SK-N-SH treated with all-trans-retinoic acid at 6 μM for 48 hours (cell line): ENCODE results near the gene ADCK1.

Experiments
- ATAC-seq: fragments of 200-7000 bp; cut with Tn5 transposase; 3 replicates; pipeline ENCODE4 v1.9.1; 2020; ENCODE audit warnings: mild to moderate bottlenecking, moderate library complexity
- ARNTL ChIP-seq: fragments of 450-650 bp; formaldehyde crosslinking; IDR thresholded peaks from 2 replicates; pipeline ENCODE4 v1.5.0; 2020; ENCODE audit warnings: low read depth, mild to moderate bottlenecking, moderate library complexity, borderline replicate concordance
- CSDC2 ChIP-seq: fragments of 250-450 bp; sonication (Bioruptor Pico); IDR thresholded peaks from 2 replicates; pipeline ENCODE4 v1.5.0; 2020; ENCODE audit warnings: mild to moderate bottlenecking, moderate library complexity
- ESRRG ChIP-seq: fragments of 250-450 bp; sonication (Bioruptor Pico); IDR thresholded peaks from 2 replicates; pipeline ENCODE4 v1.6.1; 2021; ENCODE audit warnings: mild to moderate bottlenecking
- GLIS3 ChIP-seq: fragments of 250-450 bp; sonication (Bioruptor Pico); IDR thresholded peaks from 2 replicates; pipeline ENCODE4 v1.5.0; 2020; ENCODE audit warnings: mild to moderate bottlenecking, moderate library complexity
- OSR1 ChIP-seq: fragments of 250-450 bp; sonication (Bioruptor Pico); IDR thresholded peaks from 2 replicates; pipeline ENCODE4 v1.8.0; 2022; ENCODE audit warnings: moderate library complexity, mild to moderate bottlenecking, inconsistent platforms
- PATZ1 ChIP-seq: fragments of 250-450 bp; sonication (Bioruptor Pico); IDR thresholded peaks from 2 replicates; pipeline ENCODE4 v1.8.0; 2020; ENCODE audit warnings: mild to moderate bottlenecking, moderate library complexity, borderline replicate concordance
- POU6F1 ChIP-seq: fragments of 250-450 bp; sonication (Bioruptor Pico); IDR thresholded peaks from 2 replicates; pipeline ENCODE4 v1.8.0; 2021; ENCODE audit warnings: low read depth, mild to moderate bottlenecking, moderate library complexity, borderline replicate concordance
- PPARA ChIP-seq: fragments of 250-450 bp; sonication (Bioruptor Pico); IDR thresholded peaks from 2 replicates; pipeline ENCODE4 v1.5.0; 2020; ENCODE audit warnings: mild to moderate bottlenecking, borderline replicate concordance
- RARB ChIP-seq: fragments of 250-450 bp; sonication (Bioruptor Pico); IDR thresholded peaks from 2 replicates; pipeline ENCODE4 v1.8.0; 2021; ENCODE audit warnings: mild to moderate bottlenecking, moderate library complexity
- SNAI2 ChIP-seq: fragments of 250-450 bp; sonication (Bioruptor Pico); IDR thresholded peaks from 2 replicates; pipeline ENCODE4 v1.5.0; 2020; ENCODE audit warnings: mild to moderate bottlenecking, moderate library complexity
- TCF4 ChIP-seq: fragments of 250-450 bp; sonication (Bioruptor Pico); IDR thresholded peaks from 2 replicates; pipeline ENCODE4 v1.8.0; 2021; ENCODE audit warnings: mild to moderate bottlenecking, moderate library complexity, borderline replicate concordance
- TOX ChIP-seq: fragments of 250-450 bp; sonication (Bioruptor Pico); IDR thresholded peaks from 2 replicates; pipeline ENCODE4 v1.8.0; 2021; ENCODE audit warnings: mild to moderate bottlenecking, moderate library complexity, borderline replicate concordance
- TSHZ2 ChIP-seq: fragments of 250-450 bp; sonication (Bioruptor Pico); IDR thresholded peaks from 2 replicates; pipeline ENCODE4 v1.5.0; 2020; ENCODE audit warnings: mild to moderate bottlenecking, moderate library complexity
- ZC3H10 ChIP-seq: fragments of 250-450 bp; sonication (Bioruptor Pico); IDR thresholded peaks from 2 replicates; pipeline ENCODE4 v1.5.1; 2021; ENCODE audit warnings: mild to moderate bottlenecking, moderate library complexity
- ZFP3 ChIP-seq: fragments of 250-450 bp; sonication (Bioruptor Pico); IDR thresholded peaks from 2 replicates; pipeline ENCODE4 v1.5.0; 2020; ENCODE audit warnings: mild to moderate bottlenecking, moderate library complexity
- ZNF565 ChIP-seq: fragments of 450-650 bp; formaldehyde crosslinking; conservative IDR thresholded peaks from 2 replicates; pipeline ENCODE4 v1.5.0; 2020; ENCODE audit warnings: low read depth, mild to moderate bottlenecking, moderate library complexity
- ZNF70 ChIP-seq: fragments of 450-650 bp; formaldehyde crosslinking; IDR thresholded peaks from 2 replicates; pipeline ENCODE4 v1.5.0; 2020; ENCODE audit warnings: mild to moderate bottlenecking, moderate library complexity
- ZNF8 ChIP-seq: fragments of 450-650 bp; formaldehyde crosslinking; IDR thresholded peaks from 2 replicates; pipeline ENCODE4 v1.5.0; 2020; ENCODE audit warnings: mild to moderate bottlenecking, moderate library complexity

ADCK1 gene

GRCh38 chr14:77970646-77971045, 170.7 kb downstream of the ADCK1 start:
- ATAC-seq, result no peak
- TF ChIP-seq SNAI2 (CRISPR knock-in tag) (no peak), PATZ1 (CRISPR knock-in tag) (no peak), TCF4 (CRISPR knock-in tag) (no peak), ESRRG (CRISPR knock-in tag) (no peak), CSDC2 (CRISPR knock-in tag) (no peak)

GRCh38 chr14:77973246-77973645, 173.3 kb downstream of the ADCK1 start:
- no peak for TF ChIP-seq RARB
- TF ChIP-seq ZC3H10 (CRISPR knock-in tag), result no peak
- no peak for TF ChIP-seq GLIS3 (CRISPR knock-in tag)
- no peak for TF ChIP-seq POU6F1 (CRISPR knock-in tag)
- TF ChIP-seq TSHZ2, result no peak
- TF ChIP-seq ZNF8, result no peak
- no peak for TF ChIP-seq TCF4 (CRISPR knock-in tag)
- no peak for TF ChIP-seq PATZ1 (CRISPR knock-in tag)
- no peak for ATAC-seq

GRCh38 chr14:77976591-77976990, 176.7 kb downstream of the ADCK1 start:
- ATAC-seq, result no peak
- TF ChIP-seq ZC3H10 (CRISPR knock-in tag) (no peak), ARNTL (CRISPR knock-in tag) (no peak), ZNF70 (CRISPR knock-in tag) (no peak), SNAI2 (CRISPR knock-in tag) (no peak)

GRCh38 chr14:77979171-77979570, 179.3 kb downstream of the ADCK1 start:
- no peak for TF ChIP-seq ZNF565 (CRISPR knock-in tag)
- TF ChIP-seq PPARA (CRISPR knock-in tag), result no peak
- no peak for TF ChIP-seq OSR1 (CRISPR knock-in tag)
- no peak for TF ChIP-seq TCF4 (CRISPR knock-in tag)
- no peak for TF ChIP-seq SNAI2 (CRISPR knock-in tag)
- no peak for TF ChIP-seq ZFP3 (CRISPR knock-in tag)
- TF ChIP-seq TOX (CRISPR knock-in tag), result no peak
- TF ChIP-seq PATZ1 (CRISPR knock-in tag), result no peak
- ATAC-seq, result no peak
